Cardiac muscle cell (in vitro differentiated cells and primary cell): ENCODE measurements around the gene AHCYL2. TPM values are rescaled to one million over a fixed set of nuclear protein-coding genes. Genes with fewer than 3 reads are reported as not detected.

Experiments
- DNase-seq, 2 donors: peaks; one replicate each; pipeline versions ENCODE4 v3.0.0 to v3.0.0-alpha.2; 2010 to 2017; ENCODE audit warnings: low read depth in 1 of 2, low spot score in 1 of 2
- H3K27ac ChIP-seq: fragments of 200-600 bp; sonication (generic); 2 replicates; pipeline ENCODE4 v1.5.1; 2016
- H3K27me3 ChIP-seq: fragments of 200-600 bp; sonication (generic); 2 replicates; pipeline ENCODE4 v1.6.0; 2016; ENCODE audit warnings: control low read depth
- H3K36me3 ChIP-seq: fragments of 200-600 bp; sonication (generic); 2 replicates; pipeline ENCODE4 v1.5.1; 2016; ENCODE audit warnings: control low read depth
- H3K4me1 ChIP-seq: fragments of 200-600 bp; sonication (generic); 2 replicates; pipeline ENCODE4 v1.8.1; 2017; ENCODE audit warnings: low read depth, mild to moderate bottlenecking, mixed run types
- H3K4me3 ChIP-seq: fragments of 200-600 bp; sonication (generic); 2 replicates; pipeline ENCODE4 v1.5.1; 2016; ENCODE audit warnings: mild to moderate bottlenecking
- H3K9me3 ChIP-seq: fragments of 200-600 bp; sonication (generic); 2 replicates; pipeline ENCODE4 v1.5.1; 2017; ENCODE audit warnings: low read depth, mild to moderate bottlenecking, control low read depth
- CTCF ChIP-seq: IDR thresholded peaks from 2 replicates; pipeline ENCODE4 v1.5.1; 2012; ENCODE audit warnings: low read depth, mild to moderate bottlenecking, low read length
- polyA plus RNA-seq: library from polyadenylated mRNA; unstranded; fragments of >200 nt; fragmentation: Nextera tagmentation; extraction: Ambion mirVana; gene quantifications from 2 replicates; pipeline ENCODE4 v1.2.1, GENCODE V29; 2016
- total RNA-seq: library from RNA; depleted of rRNA; stranded (reverse); fragments of >200 nt; gene quantifications from 2 replicates; pipeline ENCODE4 v1.2.3, GENCODE V29; 2016

Gene AHCYL2
- total and polyA plus RNA-seq, 2 experiments from 2014 or later: 28.5 to 30.8 TPM

GRCh38 chr7:129457101-129457500 lies 232.3 kb downstream of the AHCYL2 start:
- TF ChIP-seq CTCF: no peak
- no peaks in the 10 kb centered on the region for H3K9me3 ChIP-seq
- peaks cover 51% of the 10 kb centered on the region for H3K36me3 ChIP-seq
- no peaks in the 10 kb centered on the region for H3K27me3 ChIP-seq
- H3K27ac ChIP-seq: no peak overlapping the region
- no peak for DNase-seq
- H3K4me3 ChIP-seq: no peak overlapping the region
- peaks cover 19% of the 10 kb centered on the region for H3K4me1 ChIP-seq

- Histone ChIP-seq H3K4me3 (no peak overlapping the region), H3K27ac (no peak overlapping the region), H3K4me1 (peaks cover 14% of the 10 kb centered on the region), H3K27me3 (no peaks in the 10 kb centered on the region), H3K36me3 (peaks cover 59% of the 10 kb centered on the region), H3K9me3 (no peaks in the 10 kb centered on the region)
- no peak for TF ChIP-seq CTCF
- DNase-seq: no peak
Observed at GRCh38 chr7:129458171-129458570, 233.3 kb downstream of the AHCYL2 start.

GRCh38 chr7:129461809-129462208 lies 237.0 kb downstream of the AHCYL2 start:
- no peak overlapping the region for H3K4me3 ChIP-seq
- H3K4me1 ChIP-seq: no peaks in the 10 kb centered on the region
- no peak overlapping the region for H3K27ac ChIP-seq
- no peaks in the 10 kb centered on the region for H3K9me3 ChIP-seq
- no peak for DNase-seq
- TF ChIP-seq CTCF: no peak
- H3K27me3 ChIP-seq: no peaks in the 10 kb centered on the region
- peaks cover 68% of the 10 kb centered on the region for H3K36me3 ChIP-seq

- no peak overlapping the region for H3K4me3 ChIP-seq
- H3K27me3 ChIP-seq: no peaks in the 10 kb centered on the region
- H3K27ac ChIP-seq: no peak overlapping the region
- peaks cover 68% of the 10 kb centered on the region for H3K36me3 ChIP-seq
- no peak for DNase-seq
- no peaks in the 10 kb centered on the region for H3K4me1 ChIP-seq
- TF ChIP-seq CTCF: no peak
- no peaks in the 10 kb centered on the region for H3K9me3 ChIP-seq
Observed at GRCh38 chr7:129462420-129462819, 237.6 kb downstream of the AHCYL2 start.

DNA sequence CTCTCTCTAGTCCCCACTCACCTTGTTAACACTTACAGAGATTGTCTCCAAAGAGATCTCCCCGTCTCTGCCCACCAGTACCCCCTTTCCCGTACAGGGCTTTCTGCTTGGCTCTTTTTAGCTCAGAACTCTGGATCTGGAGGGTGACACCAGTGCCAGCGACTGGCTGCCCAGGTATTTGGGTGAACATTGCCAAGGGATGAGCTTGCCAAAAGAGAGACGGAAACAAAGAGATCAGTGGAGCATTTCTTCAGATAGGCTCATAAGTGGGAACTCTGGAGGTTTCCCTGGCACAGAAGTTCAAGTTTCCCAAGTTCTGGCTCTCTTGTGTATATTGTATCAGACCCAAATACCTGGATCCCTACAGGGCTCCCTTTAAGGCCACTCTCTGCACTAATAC lies 239.4 kb downstream of the AHCYL2 start:
- Histone ChIP-seq H3K27me3 (no peaks in the 10 kb centered on the region), H3K27ac (no peak overlapping the region), H3K36me3 (peaks cover 62% of the 10 kb centered on the region), H3K4me3 (no peak overlapping the region), H3K4me1 (no peaks in the 10 kb centered on the region), H3K9me3 (no peaks in the 10 kb centered on the region)
- DNase-seq: no peak
- TF ChIP-seq CTCF: no peak

GRCh38 chr7:129465080-129465479 lies 240.2 kb downstream of the AHCYL2 start:
- TF ChIP-seq CTCF: no peak

More at GRCh38 chr7:129465080-129465479, 240.2 kb downstream of the AHCYL2 start:
- Histone ChIP-seq H3K9me3 (no peaks in the 10 kb centered on the region), H3K4me3 (no peak overlapping the region), H3K4me1 (no peaks in the 10 kb centered on the region), H3K36me3 (peaks cover 59% of the 10 kb centered on the region), H3K27me3 (no peaks in the 10 kb centered on the region), H3K27ac (no peak overlapping the region)
- DNase-seq: no peak
